A549 (cell line): ENCODE data around the gene KCNC2. TPM values are rescaled to one million over a fixed set of nuclear protein-coding genes. Genes with fewer than 3 reads are reported as not detected.

Experiments
- ATAC-seq, 2 experiments: fragments of 200-7000 bp in 1 of 2; fragments of >200 bp in 1 of 2; cut with Nextera tagmentation in 1 of 2; cut with Tn5 transposase in 1 of 2; 3 replicates each; pipeline versions ENCODE4 v1.8.0 to v1.9.1; 2018 to 2020; ENCODE audit warnings: mild to moderate bottlenecking in 1 of 2, moderate library complexity in 1 of 2
- CTCF ChIA-PET: fragments of 300-600 bp; sonication (Branson Sonifier 250); formaldehyde crosslinking; extraction: SDS; loops from one replicate; lab custom pipeline; 2021; ENCODE audit warnings: antibody characterized with exemption, inconsistent platforms; lab: Yijun Ruan, JAX
- POLR2A ChIA-PET: fragments of 350-600 bp; formaldehyde crosslinking; extraction: SDS; loops from one replicate; lab custom pipeline; 2021; ENCODE audit warnings: antibody characterized with exemption, inconsistent platforms; lab: Yijun Ruan, JAX
- DNase-seq, 2 experiments: peaks; one replicate each; pipeline versions ENCODE4 v3.0.0 to v3.0.0-alpha.2; 2011 to 2016; ENCODE audit warnings: low read depth in 1 of 2, low spot score in 1 of 2
- FAIRE-seq: peaks from 2 replicates; lab custom pipeline; 2011; peaks lifted over from hg19 to GRCh38; lab: Jason Lieb, UNC
- H3K27ac ChIP-seq, 2 experiments: fragments of >200 bp; sonication (Bioruptor Twin); formaldehyde crosslinking; 3 replicates each; pipeline ENCODE4 v1.5.1; 2016 to 2017
- H3K4me1 ChIP-seq: fragments of >200 bp; sonication (Bioruptor Twin); formaldehyde crosslinking; 3 replicates; pipeline ENCODE4 v1.6.1; 2016
- H3K4me2 ChIP-seq: fragments of >200 bp; sonication (Bioruptor Twin); formaldehyde crosslinking; 3 replicates; pipeline ENCODE4 v1.6.1; 2016
- H3K4me3 ChIP-seq: fragments of >200 bp; sonication (Bioruptor Twin); formaldehyde crosslinking; 3 replicates; pipeline ENCODE4 v1.5.1; 2016
- H3K9me3 ChIP-seq: fragments of >200 bp; sonication (Bioruptor Twin); formaldehyde crosslinking; 3 replicates; pipeline ENCODE4 v1.6.1; 2016
- CBX2 ChIP-seq: fragments of 200-600 bp; sonication (generic); IDR thresholded peaks from 2 replicates; pipeline ENCODE4 v1.6.1; 2016; ENCODE audit warnings: low read depth, mild to moderate bottlenecking, borderline replicate concordance
- CHD2 ChIP-seq: fragments of 150-350 bp; IDR thresholded peaks from 2 replicates; pipeline ENCODE4 v1.6.1; 2014; ENCODE audit warnings: low read length; ENCODE audit not compliant: partially characterized antibody
- EHF ChIP-seq: fragments of 250-450 bp; sonication (Bioruptor Pico); IDR thresholded peaks from 2 replicates; pipeline ENCODE4 v1.5.0; 2020; ENCODE audit warnings: mild to moderate bottlenecking
- ESRRA ChIP-seq: fragments of 150-350 bp; IDR thresholded peaks from 2 replicates; pipeline ENCODE4 v1.6.1; 2014; ENCODE audit warnings: mild to moderate bottlenecking, low read length, borderline replicate concordance
- FOSL2 ChIP-seq, 2 experiments: fragments of 450-650 bp in 1 of 2; fragments of >200 bp in 1 of 2; sonication (Bioruptor Twin) in 1 of 2; formaldehyde crosslinking; IDR thresholded peaks; 2 replicates each; pipeline versions ENCODE4 v1.5.0 to v1.6.1; 2016 to 2020; ENCODE audit warnings: mild to moderate bottlenecking in 1 of 2, moderate library complexity in 1 of 2
- FOXS1 ChIP-seq: fragments of 250-450 bp; sonication (Bioruptor Pico); IDR thresholded peaks from 2 replicates; pipeline ENCODE4 v1.5.0; 2020; ENCODE audit warnings: mild to moderate bottlenecking, moderate library complexity
- GATA3 ChIP-seq: IDR thresholded peaks from 2 replicates; pipeline ENCODE4 v1.6.1; 2012; ENCODE audit warnings: borderline replicate concordance
- HDAC2 ChIP-seq: fragments of 200-600 bp; sonication (generic); IDR thresholded peaks from 2 replicates; pipeline ENCODE4 v1.6.1; 2016
- HEYL ChIP-seq: fragments of 250-450 bp; sonication (Bioruptor Pico); IDR thresholded peaks from 2 replicates; pipeline ENCODE4 v1.8.0; 2021; ENCODE audit warnings: mild to moderate bottlenecking, moderate library complexity
- HOXB5 ChIP-seq: fragments of 250-450 bp; sonication (Bioruptor Pico); IDR thresholded peaks from 2 replicates; pipeline ENCODE4 v1.5.0; 2020; ENCODE audit warnings: mild to moderate bottlenecking, moderate library complexity
- JUN ChIP-seq, 2 experiments: fragments of >200 bp; sonication (Bioruptor Twin); formaldehyde crosslinking; IDR thresholded peaks; 2 replicates in 1 of 2; 3 replicates in 1 of 2; pipeline ENCODE4 v1.6.1; 2016 to 2017
- JUNB ChIP-seq: fragments of >200 bp; sonication (Bioruptor Twin); formaldehyde crosslinking; IDR thresholded peaks from 2 replicates; pipeline ENCODE4 v1.6.1; 2016
- KDM5A ChIP-seq: fragments of 200-600 bp; sonication (generic); IDR thresholded peaks from 2 replicates; pipeline ENCODE4 v1.6.1; 2016; ENCODE audit warnings: antibody characterized with exemption, mild to moderate bottlenecking
- MAFK ChIP-seq: fragments of 450-650 bp; IDR thresholded peaks from 2 replicates; pipeline ENCODE4 v1.6.1; 2014; ENCODE audit not compliant: partially characterized antibody
- MAZ ChIP-seq: fragments of 150-350 bp; IDR thresholded peaks from 2 replicates; pipeline ENCODE4 v1.6.1; 2014; ENCODE audit warnings: antibody characterized with exemption, low read depth, low read length, borderline replicate concordance
- MYC ChIP-seq: IDR thresholded peaks from 2 replicates; pipeline ENCODE4 v1.6.1; 2012; ENCODE audit warnings: mild to moderate bottlenecking, inconsistent platforms, low read length, improper control_type of control experiment, borderline replicate concordance
- NR3C1 ChIP-seq: fragments of >200 bp; sonication (Bioruptor Twin); formaldehyde crosslinking; IDR thresholded peaks from 3 replicates; pipeline ENCODE4 v1.6.1; 2017
- PHF8 ChIP-seq: fragments of 200-600 bp; sonication (generic); IDR thresholded peaks from 2 replicates; pipeline ENCODE4 v1.6.1; 2016; ENCODE audit warnings: low read depth, mild to moderate bottlenecking, antibody characterized with exemption, moderate library complexity, borderline replicate concordance
- POLR2AphosphoS2 ChIP-seq: conservative IDR thresholded peaks from 2 replicates; pipeline ENCODE4 v1.6.1; 2012; ENCODE audit warnings: low read length, improper control_type of control experiment, inconsistent platforms
- RARB ChIP-seq: fragments of 250-450 bp; sonication (Bioruptor Pico); IDR thresholded peaks from 2 replicates; pipeline ENCODE4 v1.8.0; 2021; ENCODE audit warnings: mild to moderate bottlenecking, moderate library complexity
- RFX5 ChIP-seq: fragments of 450-650 bp; IDR thresholded peaks from 2 replicates; pipeline ENCODE4 v1.7.1; 2014; ENCODE audit warnings: antibody characterized with exemption, mild to moderate bottlenecking, moderate library complexity
- SMC3 ChIP-seq: fragments of >200 bp; sonication (Bioruptor Twin); formaldehyde crosslinking; IDR thresholded peaks from 3 replicates; pipeline ENCODE4 v1.6.1; 2018; ENCODE audit warnings: inconsistent platforms
- SREBF2 ChIP-seq: fragments of 450-650 bp; IDR thresholded peaks from 2 replicates; pipeline ENCODE4 v1.6.1; 2014; ENCODE audit warnings: mild to moderate bottlenecking, moderate library complexity
- TFCP2L1 ChIP-seq: fragments of 250-450 bp; sonication (Bioruptor Pico); IDR thresholded peaks from 2 replicates; pipeline ENCODE4 v1.5.0; 2021; ENCODE audit warnings: mild to moderate bottlenecking
- TP53 ChIP-seq: fragments of 250-450 bp; sonication (Bioruptor Pico); IDR thresholded peaks from 2 replicates; pipeline ENCODE4 v1.5.0; 2021; ENCODE audit warnings: mild to moderate bottlenecking, moderate library complexity
- ZFP36 ChIP-seq: fragments of 450-650 bp; IDR thresholded peaks from 2 replicates; pipeline ENCODE4 v1.6.1; 2014; ENCODE audit warnings: borderline replicate concordance; ENCODE audit not compliant: partially characterized antibody
- ZSCAN20 ChIP-seq: fragments of 250-450 bp; sonication (Bioruptor Pico); IDR thresholded peaks from 2 replicates; pipeline ENCODE4 v1.8.0; 2022; ENCODE audit warnings: mild to moderate bottlenecking, moderate library complexity
- WGBS: methylation state at CpG from one replicate; pipeline ENCODE4 v1.1.6; 2017; ENCODE audit errors: missing lambda C conversion rate; 5-methylcytosine and 5-hydroxymethylcytosine counted together
- polyA plus RNA-seq, 4 experiments: library from polyadenylated mRNA; depleted of rRNA in 3 of 4; stranded (reverse); fragments of >200 nt; fragmentation: RNase III in 1 of 4; extraction: RNeasy Plus Mini Kit Qiagen cat#74134 plus additional on column Dnase treatment in 1 of 4; gene quantifications; 2 replicates in 3 of 4; 3 replicates in 1 of 4; pipeline ENCODE4 v1.2.3, GENCODE V29; 2011 to 2017
- TF ChIP-seq, protein P1 (sequence below): fragments of 450-650 bp; IDR thresholded peaks from 2 replicates; pipeline ENCODE4 v1.6.1; 2014; ENCODE audit warnings: antibody characterized with exemption
- TF ChIP-seq, protein P2 (sequence below): fragments of 150-350 bp; IDR thresholded peaks from 2 replicates; pipeline ENCODE4 v1.6.1; 2014; ENCODE audit warnings: low read depth, mild to moderate bottlenecking, low read length
- TF ChIP-seq, protein P3 (sequence below): fragments of >200 bp; sonication (Bioruptor Twin); formaldehyde crosslinking; IDR thresholded peaks from 2 replicates; pipeline ENCODE4 v1.6.1; 2016
- TF ChIP-seq, protein P4 (sequence below): fragments of >200 bp; sonication (Bioruptor Twin); formaldehyde crosslinking; IDR thresholded peaks from 3 replicates; pipeline ENCODE4 v1.6.1; 2016

Gene KCNC2
- polyA plus RNA-seq, 2 of the 4 experiments (the other 2 are of a cell fraction): not detected

DNA sequence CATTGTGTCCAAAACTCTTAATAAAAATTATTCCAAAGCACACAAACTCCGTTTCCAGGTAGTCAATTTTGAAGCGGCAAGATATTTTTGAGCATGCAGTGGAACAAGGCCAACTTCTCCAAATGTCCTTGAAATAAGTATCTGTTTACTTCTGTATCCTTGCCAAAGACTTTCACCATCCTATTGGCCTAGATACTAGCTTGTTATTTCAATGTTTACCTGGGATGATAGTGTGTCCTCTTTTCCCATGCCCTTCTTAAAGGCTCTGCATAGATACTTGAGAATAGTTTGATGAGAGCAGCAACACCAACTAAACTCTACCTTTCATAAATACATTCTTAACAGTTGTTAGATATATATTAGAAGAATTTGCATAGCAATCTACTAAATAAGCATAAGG lies 160.9 kb downstream of the KCNC2 start:
- H3K4me2 ChIP-seq: no peak overlapping the region
- TF ChIP-seq HDAC2 (no peak), MAZ (no peak), FOSL2 (IDR thresholded peaks at IDR 0.05) (no peak), FOSL2 (CRISPR knock-in tag; IDR thresholded peaks at IDR 0.05) (no peak), HEYL (CRISPR knock-in tag) (no peak), ESRRA (no peak), RARB (no peak), TP53 (no peak), ZFP36 (no peak), PHF8 (no peak), KDM5A (no peak), TFCP2L1 (no peak), NR3C1 (no peak), CHD2 (no peak), ZSCAN20 (CRISPR knock-in tag) (no peak), HOXB5 (no peak), MYC (no peak), EHF (CRISPR knock-in tag) (no peak)
- TF ChIP-seq, protein P1, sequence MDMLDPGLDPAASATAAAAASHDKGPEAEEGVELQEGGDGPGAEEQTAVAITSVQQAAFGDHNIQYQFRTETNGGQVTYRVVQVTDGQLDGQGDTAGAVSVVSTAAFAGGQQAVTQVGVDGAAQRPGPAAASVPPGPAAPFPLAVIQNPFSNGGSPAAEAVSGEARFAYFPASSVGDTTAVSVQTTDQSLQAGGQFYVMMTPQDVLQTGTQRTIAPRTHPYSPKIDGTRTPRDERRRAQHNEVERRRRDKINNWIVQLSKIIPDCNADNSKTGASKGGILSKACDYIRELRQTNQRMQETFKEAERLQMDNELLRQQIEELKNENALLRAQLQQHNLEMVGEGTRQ: no peak
- H3K27ac ChIP-seq: no peak overlapping the region
- FAIRE-seq (no peak), ATAC-seq (no peak), DNase-seq (no peak)
- no peaks in the 10 kb centered on the region for H3K4me1 ChIP-seq
- H3K9me3 ChIP-seq: no peaks in the 10 kb centered on the region
- ChIA-PET POLR2A (no interaction called here), CTCF (no interaction called here)
- 61% methylated on average over 2 of the region's 2 CpGs for WGBS
- H3K4me3 ChIP-seq: no peak overlapping the region

DNA sequence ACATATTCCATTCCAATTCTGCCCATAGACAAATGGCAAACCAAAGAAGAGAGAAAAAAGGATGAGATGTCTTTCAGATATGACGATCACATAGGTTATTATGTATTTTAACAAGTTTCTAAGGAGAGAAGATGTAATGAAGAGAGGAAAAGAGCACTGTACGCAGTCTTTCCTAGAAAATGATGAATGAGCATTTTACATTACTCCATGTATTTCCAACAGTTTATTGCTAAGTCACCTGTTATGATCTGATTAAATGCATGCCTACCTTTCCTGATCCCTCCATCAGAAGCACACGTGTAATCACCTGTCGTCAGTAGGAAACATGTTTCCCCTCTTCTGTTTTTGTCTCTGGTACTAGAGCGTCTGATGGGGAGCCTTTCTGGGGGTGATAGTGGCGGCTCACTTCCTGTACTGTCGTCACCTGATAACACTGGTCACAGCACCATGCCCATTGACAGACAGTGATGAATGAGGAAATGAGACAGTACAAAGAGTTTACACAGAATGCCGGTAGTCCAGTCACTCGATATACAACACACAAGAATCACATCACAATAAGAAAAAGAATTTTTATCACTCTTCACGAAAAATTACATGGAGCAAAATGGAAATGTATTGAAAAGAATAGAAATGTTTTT lies 161.6 kb downstream of the KCNC2 start:
- WGBS: 66% methylated on average over 10 of the region's 10 CpGs
- no peak for TF ChIP-seq CBX2
- no peak for TF ChIP-seq JUN (IDR thresholded peaks at IDR 0.05)
- TF ChIP-seq, protein P1: no peak
- TF ChIP-seq, protein P2, sequence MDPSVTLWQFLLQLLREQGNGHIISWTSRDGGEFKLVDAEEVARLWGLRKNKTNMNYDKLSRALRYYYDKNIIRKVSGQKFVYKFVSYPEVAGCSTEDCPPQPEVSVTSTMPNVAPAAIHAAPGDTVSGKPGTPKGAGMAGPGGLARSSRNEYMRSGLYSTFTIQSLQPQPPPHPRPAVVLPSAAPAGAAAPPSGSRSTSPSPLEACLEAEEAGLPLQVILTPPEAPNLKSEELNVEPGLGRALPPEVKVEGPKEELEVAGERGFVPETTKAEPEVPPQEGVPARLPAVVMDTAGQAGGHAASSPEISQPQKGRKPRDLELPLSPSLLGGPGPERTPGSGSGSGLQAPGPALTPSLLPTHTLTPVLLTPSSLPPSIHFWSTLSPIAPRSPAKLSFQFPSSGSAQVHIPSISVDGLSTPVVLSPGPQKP: no peak
- TF ChIP-seq SREBF2: no peak
- peak; percentile 55 for TF ChIP-seq MAFK
- TF ChIP-seq POLR2AphosphoS2: no peak
- no peak overlapping the region for H3K27ac ChIP-seq
- no peaks in the 10 kb centered on the region for H3K4me1 ChIP-seq
- H3K4me3 ChIP-seq: no peak overlapping the region
- ChIA-PET CTCF (no interaction called here), POLR2A (no interaction called here)
- ATAC-seq (no peak), FAIRE-seq (no peak), DNase-seq (no peak)
- H3K4me2 ChIP-seq: no peak overlapping the region
- H3K9me3 ChIP-seq: no peaks in the 10 kb centered on the region

DNA sequence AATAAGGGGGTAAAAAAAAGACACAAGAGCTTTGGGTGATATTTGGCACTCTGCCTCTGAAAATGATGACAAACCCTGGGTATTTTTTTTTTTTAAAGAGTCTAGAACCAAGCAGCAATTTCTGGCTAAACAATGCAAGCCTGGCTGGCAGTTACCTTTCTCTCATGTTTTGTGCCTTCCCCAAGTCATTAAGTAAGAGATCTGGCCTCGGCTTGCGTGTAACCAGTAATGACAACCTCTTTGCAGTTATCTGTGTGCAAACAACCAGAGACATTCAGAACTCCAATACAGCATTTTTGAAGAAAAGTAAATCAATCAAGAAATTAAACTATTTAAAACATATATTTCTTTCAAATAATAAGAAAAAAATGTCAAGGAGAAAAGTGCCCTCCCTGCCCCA lies 167.5 kb downstream of the KCNC2 start:
- ChIA-PET POLR2A (no interaction called here), CTCF (no interaction called here)
- ATAC-seq: no peak
- FAIRE-seq: no peak
- no peak overlapping the region for H3K4me2 ChIP-seq
- H3K4me1 ChIP-seq: no peaks in the 10 kb centered on the region
- no peak overlapping the region for H3K4me3 ChIP-seq
- no peaks in the 10 kb centered on the region for H3K9me3 ChIP-seq
- no peak overlapping the region for H3K27ac ChIP-seq
- WGBS: 70% methylated on average over 2 of the region's 2 CpGs
- DNase-seq: no peak
- TF ChIP-seq HDAC2 (no peak), GATA3 (no peak), ZFP36 (no peak), TP53 (no peak), FOSL2 (IDR thresholded peaks at IDR 0.05) (no peak), FOSL2 (CRISPR knock-in tag; IDR thresholded peaks at IDR 0.05) (no peak), RFX5 (no peak), FOXS1 (CRISPR knock-in tag) (no peak), JUNB (no peak), SMC3 (no peak), HEYL (CRISPR knock-in tag) (no peak)
- TF ChIP-seq, protein P3, sequence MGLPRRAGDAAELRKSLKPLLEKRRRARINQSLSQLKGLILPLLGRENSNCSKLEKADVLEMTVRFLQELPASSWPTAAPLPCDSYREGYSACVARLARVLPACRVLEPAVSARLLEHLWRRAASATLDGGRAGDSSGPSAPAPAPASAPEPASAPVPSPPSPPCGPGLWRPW: no peak
- TF ChIP-seq, protein P4, sequence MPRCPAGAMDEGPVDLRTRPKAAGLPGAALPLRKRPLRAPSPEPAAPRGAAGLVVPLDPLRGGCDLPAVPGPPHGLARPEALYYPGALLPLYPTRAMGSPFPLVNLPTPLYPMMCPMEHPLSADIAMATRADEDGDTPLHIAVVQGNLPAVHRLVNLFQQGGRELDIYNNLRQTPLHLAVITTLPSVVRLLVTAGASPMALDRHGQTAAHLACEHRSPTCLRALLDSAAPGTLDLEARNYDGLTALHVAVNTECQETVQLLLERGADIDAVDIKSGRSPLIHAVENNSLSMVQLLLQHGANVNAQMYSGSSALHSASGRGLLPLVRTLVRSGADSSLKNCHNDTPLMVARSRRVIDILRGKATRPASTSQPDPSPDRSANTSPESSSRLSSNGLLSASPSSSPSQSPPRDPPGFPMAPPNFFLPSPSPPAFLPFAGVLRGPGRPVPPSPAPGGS: no peak
